ENCODE measurements around the gene CTNNBL1. TPM values are rescaled to one million over a fixed set of nuclear protein-coding genes. Genes with fewer than 3 reads are reported as not detected.

The CTNNBL1 gene
- total and polyA plus RNA-seq, 12 donors, result 5.5 to 75.5 (median 37.7) TPM

GRCh38 chr20:37875460-37876175 is 181.8 kb downstream of the CTNNBL1 start:
- 87 to 94% (median 90%) methylated on average over 24 of the region's 24 CpGs for WGBS, 4 donors
- H3K9me3 ChIP-seq (replicated peaks in 1 of 3), result no peaks in the 10 kb centered on the region
- DNase-seq, result no peak
- TF ChIP-seq CTCF (IDR thresholded peaks at IDR 0.05) (no peak), POLR2A (IDR thresholded peaks at IDR 0.05) (no peak)
- H3K4me3 ChIP-seq, result no peak overlapping the region
- H3K4me1 ChIP-seq (replicated peaks in 1 of 2), result no peaks in the 10 kb centered on the region
- no peak overlapping the region for H3K27ac ChIP-seq
- peaks cover 0 to 13% of the 10 kb centered on the region in 2 donors for H3K36me3 ChIP-seq (replicated peaks in 1 of 2)
- no peaks in the 10 kb centered on the region for H3K27me3 ChIP-seq
- intact Hi-C loops (cut with DNase I), result no loop called here

- Histone ChIP-seq H3K36me3 (replicated peaks in 1 of 2) (peaks cover 0 to 12% of the 10 kb centered on the region in 2 donors), H3K4me3 (no peak overlapping the region), H3K4me1 (replicated peaks in 1 of 2) (no peaks in the 10 kb centered on the region), H3K9me3 (replicated peaks in 1 of 3) (no peaks in the 10 kb centered on the region), H3K27me3 (no peaks in the 10 kb centered on the region), H3K27ac (no peak overlapping the region)
- intact Hi-C loops (cut with DNase I), result no loop called here
- DNase-seq, result no peak
- TF ChIP-seq CTCF (IDR thresholded peaks at IDR 0.05) (no peak), POLR2A (IDR thresholded peaks at IDR 0.05) (no peak)
- WGBS, 4 donors, result 77 to 82% (median 79%) methylated on average over 4 to 7 of the region's 7 CpGs; no CpG with 5 or more reads in 1 of the 4 donors
Measured at GRCh38 chr20:37876863-37877262, 183.0 kb downstream of the CTNNBL1 start.

GRCh38 chr20:37877832-37878772 is 184.3 kb downstream of the CTNNBL1 start:
- intact Hi-C loops (cut with DNase I), result no loop called here
- no peaks in the 10 kb centered on the region for H3K9me3 ChIP-seq (replicated peaks in 1 of 3)
- H3K36me3 ChIP-seq (replicated peaks in 1 of 2), result peaks cover 0 to 7% of the 10 kb centered on the region in 2 donors
- no peak overlapping the region for H3K27ac ChIP-seq
- TF ChIP-seq CTCF (IDR thresholded peaks at IDR 0.05), result no peak
- no peak for TF ChIP-seq POLR2A (IDR thresholded peaks at IDR 0.05)
- no peaks in the 10 kb centered on the region for H3K4me1 ChIP-seq (replicated peaks in 1 of 2)
- H3K4me3 ChIP-seq, result no peak overlapping the region
- WGBS, 4 donors, result 83 to 87% (median 84%) methylated on average over 14 to 20 of the region's 20 CpGs
- DNase-seq, result no peak
- H3K27me3 ChIP-seq, result no peaks in the 10 kb centered on the region

- DNase-seq, result no peak
- Histone ChIP-seq H3K27ac (no peak overlapping the region), H3K9me3 (replicated peaks in 1 of 3) (no peaks in the 10 kb centered on the region), H3K4me1 (replicated peaks in 1 of 2) (no peaks in the 10 kb centered on the region), H3K36me3 (replicated peaks in 1 of 2) (peaks cover 0 to under 1% of the 10 kb centered on the region in 2 donors), H3K27me3 (no peaks in the 10 kb centered on the region), H3K4me3 (no peak overlapping the region)
- intact Hi-C loops (cut with DNase I), result no loop called here
- WGBS, 4 donors, result 83 to 91% (median 87%) methylated on average over 10 to 12 of the region's 12 CpGs
- TF ChIP-seq CTCF (IDR thresholded peaks at IDR 0.05), result no peak
- TF ChIP-seq POLR2A (IDR thresholded peaks at IDR 0.05), result no peak
Measured at GRCh38 chr20:37878835-37879599, 185.2 kb downstream of the CTNNBL1 start.
